ENCODE measurements around the gene PAF1.

Gene PAF1

GRCh38 chr19:39424934-39425333, 34.0 kb upstream of the PAF1 start:
- no peak for DNase-seq (ENCODE audit: low read depth)
- no peak overlapping the region for H3K4me3 ChIP-seq (ENCODE audit: low read depth, low read length)
- TF ChIP-seq CTCF (conservative IDR thresholded peaks at IDR 0.05; ENCODE audit: low read depth, low read length) = no peak

- no peak overlapping the region for H3K4me3 ChIP-seq (ENCODE audit: low read depth, low read length)
- no peak for DNase-seq (ENCODE audit: low read depth)
- no peak for TF ChIP-seq CTCF (conservative IDR thresholded peaks at IDR 0.05; ENCODE audit: low read depth, low read length)
Measured at GRCh38 chr19:39423258-39424086, 32.6 kb upstream of the PAF1 start.

GRCh38 chr19:39422020-39422419, 31.1 kb upstream of the PAF1 start:
- no peak for DNase-seq (ENCODE audit: low read depth)
- no peak for TF ChIP-seq CTCF (conservative IDR thresholded peaks at IDR 0.05; ENCODE audit: low read depth, low read length)
- no peak overlapping the region for H3K4me3 ChIP-seq (ENCODE audit: low read depth, low read length)

- H3K4me3 ChIP-seq (ENCODE audit: low read depth, low read length) = no peak overlapping the region
- no peak for DNase-seq (ENCODE audit: low read depth)
- no peak for TF ChIP-seq CTCF (conservative IDR thresholded peaks at IDR 0.05; ENCODE audit: low read depth, low read length)
Measured at GRCh38 chr19:39420769-39421168, 29.9 kb upstream of the PAF1 start.

GRCh38 chr19:39419003-39419402, 28.1 kb upstream of the PAF1 start:
- H3K4me3 ChIP-seq (ENCODE audit: low read depth, low read length) = no peak overlapping the region
- no peak for TF ChIP-seq CTCF (conservative IDR thresholded peaks at IDR 0.05; ENCODE audit: low read depth, low read length)
- no peak for DNase-seq (ENCODE audit: low read depth)

GRCh38 chr19:39417463-39418181, 26.7 kb upstream of the PAF1 start:
- DNase-seq (ENCODE audit: low read depth) = no peak
- TF ChIP-seq CTCF (conservative IDR thresholded peaks at IDR 0.05; ENCODE audit: low read depth, low read length) = no peak
- H3K4me3 ChIP-seq (ENCODE audit: low read depth, low read length) = no peak overlapping the region
